Stimulated activated CD4-positive, alpha-beta T cell treated with anti-CD3 and anti-CD28 coated beads, Interleukin-2, amount 100 ng/mL, for 4 hours (primary cell): ENCODE results near the gene MINDY4.
A peak's percentile ranks its signal among the peaks of the same experiment; 100 is the strongest.

ENCODE experiments used
- DNase-seq: peaks from one replicate; pipeline ENCODE4 v3.0.0-alpha.2; 2020; ENCODE audit warnings: low read depth

The MINDY4 gene

GRCh38 chr7:30771174-30771879 is at the start of gene MINDY4:
TSS of gene MINDY4 (plus strand) at chr7:30771417. CDS start at chr7:30771494, 77 bp downstream.
- DNase-seq, result peak; percentile 53

DNA sequence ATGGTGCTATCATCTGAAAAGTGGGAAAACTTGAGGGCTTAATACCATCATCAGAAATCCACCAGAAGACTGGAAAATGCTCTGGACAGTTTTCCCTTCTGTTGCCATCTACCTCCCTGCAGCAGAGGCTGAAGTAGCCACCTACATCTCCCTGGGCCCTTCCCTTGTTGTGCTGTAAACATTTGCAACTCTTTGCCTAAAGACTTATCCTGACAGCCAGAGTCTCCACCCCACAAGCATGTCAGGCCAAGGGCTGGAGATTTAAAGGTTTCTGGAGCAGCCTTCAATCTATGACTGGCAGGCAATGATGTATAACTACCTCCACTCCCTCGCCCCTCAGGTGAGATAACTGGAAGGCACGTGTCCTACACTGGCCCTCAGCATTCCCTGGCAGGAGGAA is 49.0 kb upstream of the MINDY4 start:
- no peak for DNase-seq

GRCh38 chr7:30722671-30723070 is 48.5 kb upstream of the MINDY4 start:
- DNase-seq, result no peak

GRCh38 chr7:30723776-30724175 is 47.4 kb upstream of the MINDY4 start:
- no peak for DNase-seq

- no peak for DNase-seq
Observed at GRCh38 chr7:30726296-30727006, 44.8 kb upstream of the MINDY4 start.

- DNase-seq, result no peak
Observed at GRCh38 chr7:30727061-30727945, 43.9 kb upstream of the MINDY4 start.

- no peak for DNase-seq
Observed at GRCh38 chr7:30728591-30729100, 42.6 kb upstream of the MINDY4 start.

DNA sequence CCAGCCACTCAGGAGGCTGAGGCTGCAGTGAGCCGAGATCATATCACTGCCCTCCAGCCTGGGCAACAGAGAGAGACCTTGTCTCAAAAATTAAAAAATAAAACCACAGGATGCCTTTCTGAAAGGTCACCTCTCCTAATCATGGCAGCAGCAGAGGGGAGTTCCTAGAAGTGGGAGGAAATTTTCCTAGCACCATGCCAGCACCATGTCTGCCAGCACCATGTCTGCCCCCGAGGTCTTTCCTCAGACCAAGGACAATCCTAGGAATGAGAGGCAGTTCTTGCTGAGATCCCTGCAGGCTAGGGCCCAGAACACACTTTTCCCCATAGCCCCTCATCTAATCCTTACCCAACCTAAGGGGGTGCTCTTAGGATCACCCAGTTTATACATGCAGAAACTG is 41.6 kb upstream of the MINDY4 start:
- no peak for DNase-seq

DNA sequence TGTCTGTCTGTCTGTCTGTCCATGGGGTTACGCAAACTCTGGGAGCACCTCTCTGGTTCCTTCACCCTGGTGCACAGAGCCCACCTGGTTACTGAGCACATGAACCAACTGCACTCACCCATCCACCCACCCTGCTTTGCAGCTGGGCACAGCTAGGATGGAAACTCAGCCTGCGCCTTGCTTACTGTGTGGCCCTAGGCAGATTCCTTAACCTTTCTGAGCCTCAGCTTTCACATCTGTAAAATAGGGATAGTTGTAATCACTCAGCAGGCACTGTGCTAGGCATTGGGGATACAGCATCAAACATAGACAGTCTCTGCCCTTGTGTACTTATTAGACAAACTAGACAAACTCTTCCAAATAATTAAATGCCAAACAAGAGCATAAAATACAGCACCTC is 41.1 kb upstream of the MINDY4 start:
- no peak for DNase-seq

DNA sequence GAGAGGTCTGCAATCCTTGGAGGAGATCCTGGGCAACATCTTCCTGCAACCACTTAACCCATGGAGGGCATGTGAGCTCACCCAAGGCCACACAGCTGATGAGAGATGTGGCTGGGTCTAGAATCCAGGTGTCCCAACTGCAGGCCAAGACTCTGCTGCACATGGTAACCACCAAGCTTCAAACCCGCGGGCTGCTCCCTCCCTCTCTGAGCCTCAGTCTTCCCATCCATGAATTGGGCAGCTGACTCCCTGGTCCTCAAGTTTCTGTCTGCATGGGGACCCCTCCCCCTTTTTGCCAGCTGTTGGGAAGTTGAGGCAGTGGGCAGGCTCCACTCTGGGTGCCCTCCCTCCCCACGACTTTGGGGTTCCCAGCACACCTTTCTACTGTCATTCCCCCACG is 40.2 kb upstream of the MINDY4 start:
- DNase-seq, result no peak

DNA sequence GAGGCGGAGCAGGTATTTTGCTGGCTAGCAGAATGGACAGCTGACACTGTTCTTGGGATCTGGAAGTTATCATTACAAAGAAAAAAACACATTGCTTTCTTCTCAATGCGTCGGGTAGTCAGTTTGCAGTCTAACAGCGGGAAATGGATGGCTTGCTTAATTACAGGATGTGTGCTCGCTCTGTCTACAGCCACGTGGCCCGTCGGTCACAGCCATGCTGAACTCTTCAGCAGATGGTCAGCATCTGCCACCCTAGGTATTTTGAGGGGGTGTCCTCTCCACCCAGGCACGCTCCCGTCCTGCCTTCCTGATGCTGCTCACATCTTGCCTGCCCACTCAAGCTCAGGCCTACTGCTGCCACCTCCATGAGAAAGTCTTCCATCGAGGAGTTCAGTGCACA is 39.6 kb upstream of the MINDY4 start:
- no peak for DNase-seq

GRCh38 chr7:30732606-30733005 is 38.6 kb upstream of the MINDY4 start:
- DNase-seq, result no peak

DNA sequence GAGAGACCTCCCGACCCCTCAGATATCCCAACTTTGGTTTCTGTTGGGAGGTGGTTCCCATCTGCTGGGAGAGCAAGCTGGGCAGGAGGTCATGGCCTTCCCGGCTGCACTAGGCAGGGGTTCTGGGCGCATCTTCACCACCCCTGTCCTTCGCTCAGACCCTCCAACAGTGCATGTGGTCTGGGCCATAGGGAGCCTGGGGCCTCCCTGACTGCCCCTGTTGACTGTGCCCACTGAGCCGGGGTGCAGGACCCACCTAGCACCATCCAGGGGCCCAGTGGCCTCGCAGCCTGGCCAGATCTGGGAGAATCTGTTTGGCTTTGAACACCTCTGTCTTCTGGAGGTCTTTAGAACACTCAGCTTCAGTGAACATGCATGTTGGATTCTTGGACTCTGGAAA is 38.0 kb upstream of the MINDY4 start:
- no peak for DNase-seq

GRCh38 chr7:30733691-30734090 is 37.5 kb upstream of the MINDY4 start:
- DNase-seq, result no peak

DNA sequence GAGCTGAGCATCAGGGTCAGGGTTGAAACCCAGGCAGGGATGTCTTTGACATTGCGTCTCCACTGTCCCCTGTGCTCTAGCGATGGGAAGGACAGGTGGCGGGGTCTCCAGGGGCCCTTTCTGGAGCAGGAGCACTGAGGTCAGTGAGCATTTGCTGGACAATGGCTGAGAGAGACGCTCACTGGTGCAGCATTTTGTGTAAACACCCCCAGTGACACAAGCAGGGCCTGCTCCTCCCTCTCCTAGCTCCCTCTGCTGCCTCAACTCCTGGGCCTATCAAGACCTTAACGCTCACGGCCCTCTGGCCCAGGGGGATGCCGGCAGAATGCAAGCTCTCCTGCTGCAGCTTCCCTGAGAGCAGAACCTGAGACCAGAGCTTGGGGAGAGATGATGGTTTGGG is 36.7 kb upstream of the MINDY4 start:
- no peak for DNase-seq

DNA sequence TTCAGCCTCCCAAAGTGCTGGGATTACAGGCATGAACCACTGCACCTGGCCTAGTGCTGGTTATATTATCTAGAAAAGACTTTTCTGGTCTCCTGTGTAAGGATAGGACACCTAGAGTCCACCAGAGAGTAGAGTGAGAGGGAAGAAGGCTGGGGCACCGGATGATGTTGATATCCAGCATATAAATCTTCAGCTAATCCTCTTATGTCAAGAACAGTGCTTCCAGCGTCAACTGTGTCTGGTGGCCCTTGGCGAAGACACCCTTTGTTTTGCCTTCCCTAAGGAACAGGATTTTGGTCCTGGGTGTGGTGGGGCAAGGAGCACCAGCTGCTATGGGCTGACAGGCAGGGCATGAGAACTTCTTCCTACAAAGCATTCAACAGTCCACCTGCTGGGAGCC is 35.6 kb upstream of the MINDY4 start:
- DNase-seq, result no peak

GRCh38 chr7:30736291-30736690 is 34.9 kb upstream of the MINDY4 start:
- DNase-seq, result no peak

DNA sequence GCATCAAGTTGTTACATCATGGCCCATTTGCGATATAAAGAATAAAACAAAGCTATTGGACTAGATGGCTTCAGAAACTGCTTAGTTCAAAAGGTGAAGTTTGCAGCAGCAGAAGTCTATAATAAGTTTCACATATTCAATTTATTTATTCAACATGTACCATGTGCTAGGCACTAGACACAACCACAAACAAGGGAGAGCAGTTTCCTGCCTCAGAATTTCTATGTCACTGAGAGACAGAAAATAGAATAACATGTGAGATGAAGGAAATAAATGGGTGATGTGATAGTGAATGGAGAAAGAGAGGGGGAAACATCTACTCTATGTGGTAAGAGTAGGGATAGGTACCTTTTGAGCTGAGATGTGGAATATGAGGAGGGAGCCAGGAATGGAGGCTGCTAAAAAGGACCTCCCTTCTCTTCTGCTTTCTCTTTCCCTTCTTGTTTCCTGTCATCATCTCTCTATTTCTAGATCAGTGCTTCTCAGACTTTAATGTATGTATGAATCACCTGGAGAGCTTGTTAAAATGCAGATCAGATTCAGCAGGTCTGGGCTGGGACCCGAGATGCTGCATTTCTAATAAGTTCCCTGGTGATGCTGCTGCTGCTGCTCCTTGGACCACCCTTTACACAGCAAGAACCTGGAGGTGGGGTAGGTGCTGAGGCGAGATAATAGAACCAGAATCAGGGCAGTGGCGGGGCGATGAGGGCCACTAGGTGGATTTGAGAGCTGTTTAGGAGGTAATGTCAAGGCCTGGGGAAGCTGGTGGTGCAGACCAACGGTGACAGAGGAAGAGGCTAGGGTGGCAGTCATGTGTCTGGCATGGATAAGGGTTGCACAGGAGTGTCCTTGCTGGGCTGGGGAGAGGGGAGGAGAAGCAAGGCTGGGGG is 32.9 kb upstream of the MINDY4 start:
- DNase-seq, result no peak

DNA sequence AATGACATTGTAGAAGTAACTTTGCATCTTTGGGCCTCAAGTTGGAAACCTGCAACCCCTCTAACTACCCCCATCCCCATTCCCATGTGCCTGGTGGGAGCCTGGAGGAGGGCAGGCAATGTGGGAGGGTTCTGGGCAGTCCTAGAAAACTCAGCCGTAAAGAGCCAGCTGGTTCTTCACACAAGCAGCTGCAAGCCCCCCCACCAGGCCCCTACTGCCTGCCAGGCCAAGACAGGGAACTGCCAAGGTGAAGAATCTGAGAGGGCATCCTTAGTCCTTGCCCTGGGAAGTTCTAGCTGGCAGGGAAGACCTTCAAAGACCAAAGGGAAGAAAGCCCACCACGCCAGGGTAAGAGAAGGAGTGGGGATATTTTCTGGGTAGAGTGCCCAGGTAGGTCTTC is 31.5 kb upstream of the MINDY4 start:
- no peak for DNase-seq

GRCh38 chr7:30740417-30741181 is 30.6 kb upstream of the MINDY4 start:
- DNase-seq, result peak; percentile 56

GRCh38 chr7:30741289-30741688 is 29.9 kb upstream of the MINDY4 start:
- DNase-seq, result no peak
